Left lobe of liver (tissue), 2 donors: ENCODE measurements around the gene MKX. TPM values are rescaled to one million over a fixed set of nuclear protein-coding genes. Genes with fewer than 3 reads are reported as not detected.
"Not testable (repeated sequence)": the region's sequence is repeated elsewhere in the genome, so short reads cannot be mapped to it uniquely, and the experiment has no call there.

Experiments used
- ATAC-seq: fragments of 200-7000 bp; cut with Tn5 transposase; one replicate; pipeline ENCODE4 v1.9.1; 2020; ENCODE audit warnings: mild to moderate bottlenecking, moderate library complexity
- DNase-seq: peaks from one replicate; pipeline ENCODE4 v3.0.0-alpha.2; 2020; ENCODE audit warnings: low spot score
- total RNA-seq: library from RNA; stranded (reverse); gene quantifications from one replicate; pipeline ENCODE4 v1.2.1, GENCODE V29; 2021
- donor health status: DM: no; HTN: no; CAD: no; lungs with moderate emphysema.
- donor health status: DM: no; HTN: yes; CAD: no.

MKX gene
- total RNA-seq, 1 donor from 2014 or later: 0.30 TPM

- ATAC-seq (no peak), DNase-seq (no peak)
Measured at GRCh38 chr10:27695088-27695487, 50.5 kb downstream of the MKX start.

GRCh38 chr10:27692663-27693062, 53.0 kb downstream of the MKX start:
- no peak for DNase-seq
- ATAC-seq: no peak

- no peak for DNase-seq
- no peak for ATAC-seq
Measured at GRCh38 chr10:27688991-27689390, 56.6 kb downstream of the MKX start.

GRCh38 chr10:27688276-27688675, 57.3 kb downstream of the MKX start:
- no peak for DNase-seq
- no peak for ATAC-seq

- DNase-seq: no peak
Measured at GRCh38 chr10:27687743-27688142, 57.9 kb downstream of the MKX start.

GRCh38 chr10:27687326-27687725, 58.3 kb downstream of the MKX start:
- DNase-seq: no peak
- no peak for ATAC-seq

More at GRCh38 chr10:27687743-27688142, 57.9 kb downstream of the MKX start:
- no peak for ATAC-seq

- ATAC-seq (no peak), DNase-seq (no peak)
Measured at GRCh38 chr10:27685681-27686080, 59.9 kb downstream of the MKX start.

GRCh38 chr10:27683226-27683625, 62.4 kb downstream of the MKX start:
- ATAC-seq: no peak
- DNase-seq: no peak

GRCh38 chr10:27681795-27682194, 63.8 kb downstream of the MKX start:
- ATAC-seq, DNase-seq: not testable (repeated sequence)

GRCh38 chr10:27680691-27681605, 64.7 kb downstream of the MKX start:
- ATAC-seq (no peak), DNase-seq (no peak)

GRCh38 chr10:27680006-27680557, 65.5 kb downstream of the MKX start:
- DNase-seq (no peak), ATAC-seq (no peak)

- ATAC-seq (no peak), DNase-seq (no peak)
Measured at GRCh38 chr10:27679369-27679912, 66.2 kb downstream of the MKX start.

GRCh38 chr10:27678166-27678565, 67.5 kb downstream of the MKX start:
- ATAC-seq (no peak), DNase-seq (no peak)

GRCh38 chr10:27673065-27673464, 72.6 kb downstream of the MKX start:
- no peak for DNase-seq
- no peak for ATAC-seq

- DNase-seq (no peak), ATAC-seq (no peak)
Measured at GRCh38 chr10:27671821-27672220, 73.8 kb downstream of the MKX start.

- ATAC-seq (no peak), DNase-seq (no peak)
Measured at GRCh38 chr10:27664461-27664860, 81.2 kb downstream of the MKX start.

GRCh38 chr10:27663621-27664020, 82.0 kb downstream of the MKX start:
- no peak for DNase-seq
- no peak for ATAC-seq

- DNase-seq (no peak), ATAC-seq (no peak)
Measured at GRCh38 chr10:27661514-27662286, 83.9 kb downstream of the MKX start.

GRCh38 chr10:27660711-27661110, 84.9 kb downstream of the MKX start:
- no peak for ATAC-seq

GRCh38 chr10:27660268-27660667, 85.4 kb downstream of the MKX start:
- no peak for DNase-seq

More at GRCh38 chr10:27660711-27661110, 84.9 kb downstream of the MKX start:
- DNase-seq: no peak

GRCh38 chr10:27659786-27660185, 85.8 kb downstream of the MKX start:
- DNase-seq (no peak), ATAC-seq (no peak)

More at GRCh38 chr10:27660268-27660667, 85.4 kb downstream of the MKX start:
- no peak for ATAC-seq
